Measurements from ENCODE around the gene TAOK1. TPM values are rescaled to one million over a fixed set of nuclear protein-coding genes. Genes with fewer than 3 reads are reported as not detected.

Gene TAOK1
- total RNA-seq, 4 donors from 2014 or later, result 57.9 to 72.2 (median 65.1) TPM

DNA sequence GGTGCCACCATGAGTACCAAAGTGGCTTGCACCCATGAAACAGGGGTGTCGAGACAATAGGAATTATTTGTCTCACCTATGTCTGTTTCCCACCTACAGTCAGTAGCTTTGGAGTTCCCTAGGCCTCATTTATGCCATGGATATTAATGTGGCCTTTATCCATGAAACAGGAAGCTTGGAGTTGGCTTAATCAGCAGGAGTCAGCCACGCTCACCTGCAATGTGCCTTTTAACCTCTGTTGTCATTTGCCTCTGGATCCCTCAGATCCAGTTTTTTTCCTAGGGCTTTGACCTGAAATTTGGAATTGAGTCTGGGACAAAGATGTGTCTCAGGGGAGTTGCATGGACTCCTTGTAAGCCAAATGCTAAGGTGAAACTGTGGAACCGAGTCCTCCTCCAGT, 44.4 kb downstream of the TAOK1 start:
- TF ChIP-seq, protein P1, sequence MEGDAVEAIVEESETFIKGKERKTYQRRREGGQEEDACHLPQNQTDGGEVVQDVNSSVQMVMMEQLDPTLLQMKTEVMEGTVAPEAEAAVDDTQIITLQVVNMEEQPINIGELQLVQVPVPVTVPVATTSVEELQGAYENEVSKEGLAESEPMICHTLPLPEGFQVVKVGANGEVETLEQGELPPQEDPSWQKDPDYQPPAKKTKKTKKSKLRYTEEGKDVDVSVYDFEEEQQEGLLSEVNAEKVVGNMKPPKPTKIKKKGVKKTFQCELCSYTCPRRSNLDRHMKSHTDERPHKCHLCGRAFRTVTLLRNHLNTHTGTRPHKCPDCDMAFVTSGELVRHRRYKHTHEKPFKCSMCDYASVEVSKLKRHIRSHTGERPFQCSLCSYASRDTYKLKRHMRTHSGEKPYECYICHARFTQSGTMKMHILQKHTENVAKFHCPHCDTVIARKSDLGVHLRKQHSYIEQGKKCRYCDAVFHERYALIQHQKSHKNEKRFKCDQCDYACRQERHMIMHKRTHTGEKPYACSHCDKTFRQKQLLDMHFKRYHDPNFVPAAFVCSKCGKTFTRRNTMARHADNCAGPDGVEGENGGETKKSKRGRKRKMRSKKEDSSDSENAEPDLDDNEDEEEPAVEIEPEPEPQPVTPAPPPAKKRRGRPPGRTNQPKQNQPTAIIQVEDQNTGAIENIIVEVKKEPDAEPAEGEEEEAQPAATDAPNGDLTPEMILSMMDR (IDR thresholded peaks at IDR 0.05), result no peak
- TF ChIP-seq EP300 (IDR thresholded peaks at IDR 0.05), result no peak
- TF ChIP-seq POLR2AphosphoS5 (IDR thresholded peaks at IDR 0.05), result no peak
- Histone ChIP-seq H3K4me1 (peaks cover 0 to 40% (median 6%) of the 10 kb centered on the region in 3 donors), H3K27ac (no peak overlapping the region), H3K9me3 (no peaks in the 10 kb centered on the region), H3K4me3 (no peak overlapping the region), H3K27me3 (no peaks in the 10 kb centered on the region), H3K36me3 (no peaks in the 10 kb centered on the region)
- no peak for ATAC-seq
- WGBS, 2 donors (ENCODE audit: low coverage in 1 of 2), result 85 to 86% methylated on average over 2 of the region's 3 CpGs

DNA sequence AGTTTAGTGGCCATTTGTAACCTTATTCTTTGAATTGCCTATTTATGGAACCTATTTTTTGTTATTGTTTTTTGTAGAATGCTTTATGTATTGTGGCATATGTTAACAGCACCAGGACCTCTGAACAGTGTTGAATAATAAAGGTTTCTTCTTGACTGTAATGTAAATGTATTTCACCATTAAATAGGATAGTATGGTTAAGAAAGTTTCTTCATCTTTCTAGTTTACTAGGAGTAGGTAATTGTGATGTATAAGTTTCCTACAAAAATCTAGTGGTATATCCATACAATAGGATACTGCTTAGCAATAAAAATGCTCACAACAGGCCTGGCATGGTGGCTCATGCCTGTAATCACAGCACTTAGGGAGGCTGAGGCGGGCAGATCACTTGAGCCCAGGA, 52.3 kb downstream of the TAOK1 start:
- Histone ChIP-seq H3K9me3 (no peaks in the 10 kb centered on the region), H3K27me3 (no peaks in the 10 kb centered on the region), H3K4me3 (no peak overlapping the region), H3K4me1 (peaks cover 0 to 48% (median 4%) of the 10 kb centered on the region in 3 donors), H3K27ac (no peak overlapping the region), H3K36me3 (no peaks in the 10 kb centered on the region)
- TF ChIP-seq POLR2AphosphoS5 (IDR thresholded peaks at IDR 0.05) (no peak), EP300 (IDR thresholded peaks at IDR 0.05) (no peak), POLR2A (IDR thresholded peaks at IDR 0.05) (no peak)
- TF ChIP-seq, protein P1 (IDR thresholded peaks at IDR 0.05), result no peak
- no peak for ATAC-seq
- 100% methylated on average over 1 of the region's 1 CpG; no CpG with 5 or more reads in 1 of the 2 donors for WGBS, 2 donors (ENCODE audit: low coverage in 1 of 2)

- Histone ChIP-seq H3K9me3 (no peaks in the 10 kb centered on the region), H3K36me3 (no peaks in the 10 kb centered on the region)
- ATAC-seq, result no peak
Measured at GRCh38 chr17:29443041-29443739, 53.0 kb downstream of the TAOK1 start.

GRCh38 chr17:29444589-29444988, 54.4 kb downstream of the TAOK1 start:
- no peaks in the 10 kb centered on the region for H3K27me3 ChIP-seq
- no peaks in the 10 kb centered on the region for H3K9me3 ChIP-seq
- TF ChIP-seq POLR2A (IDR thresholded peaks at IDR 0.05), result no peak
- TF ChIP-seq, protein P1 (IDR thresholded peaks at IDR 0.05), result no peak
- no peak for TF ChIP-seq EP300 (IDR thresholded peaks at IDR 0.05)
- TF ChIP-seq POLR2AphosphoS5 (IDR thresholded peaks at IDR 0.05), result no peak
- ATAC-seq, result no peak
- H3K4me1 ChIP-seq, result peaks cover 0 to 70% (median 4%) of the 10 kb centered on the region in 3 donors
- no peaks in the 10 kb centered on the region for H3K36me3 ChIP-seq
- no peak overlapping the region for H3K27ac ChIP-seq
- no peak overlapping the region for H3K4me3 ChIP-seq

More at GRCh38 chr17:29443041-29443739, 53.0 kb downstream of the TAOK1 start:
- Histone ChIP-seq H3K4me3 (no peak overlapping the region), H3K27me3 (no peaks in the 10 kb centered on the region), H3K4me1 (peaks cover 0 to 56% (median 4%) of the 10 kb centered on the region in 3 donors), H3K27ac (no peak overlapping the region)
- TF ChIP-seq POLR2A (IDR thresholded peaks at IDR 0.05) (no peak), EP300 (IDR thresholded peaks at IDR 0.05) (no peak), POLR2AphosphoS5 (IDR thresholded peaks at IDR 0.05) (no peak)
- TF ChIP-seq, protein P1 (IDR thresholded peaks at IDR 0.05), result no peak

GRCh38 chr17:29445844-29446243, 55.7 kb downstream of the TAOK1 start:
- Histone ChIP-seq H3K27ac (no peak overlapping the region), H3K27me3 (no peaks in the 10 kb centered on the region), H3K36me3 (no peaks in the 10 kb centered on the region), H3K9me3 (no peaks in the 10 kb centered on the region), H3K4me1 (peaks cover 0 to 81% (median 4%) of the 10 kb centered on the region in 3 donors), H3K4me3 (no peak overlapping the region)
- TF ChIP-seq POLR2AphosphoS5 (IDR thresholded peaks at IDR 0.05) (no peak), POLR2A (IDR thresholded peaks at IDR 0.05) (no peak), EP300 (IDR thresholded peaks at IDR 0.05) (no peak)
- TF ChIP-seq, protein P1 (IDR thresholded peaks at IDR 0.05), result no peak
- no peak for ATAC-seq
